ENCODE results near the gene MKNK1.

DNA sequence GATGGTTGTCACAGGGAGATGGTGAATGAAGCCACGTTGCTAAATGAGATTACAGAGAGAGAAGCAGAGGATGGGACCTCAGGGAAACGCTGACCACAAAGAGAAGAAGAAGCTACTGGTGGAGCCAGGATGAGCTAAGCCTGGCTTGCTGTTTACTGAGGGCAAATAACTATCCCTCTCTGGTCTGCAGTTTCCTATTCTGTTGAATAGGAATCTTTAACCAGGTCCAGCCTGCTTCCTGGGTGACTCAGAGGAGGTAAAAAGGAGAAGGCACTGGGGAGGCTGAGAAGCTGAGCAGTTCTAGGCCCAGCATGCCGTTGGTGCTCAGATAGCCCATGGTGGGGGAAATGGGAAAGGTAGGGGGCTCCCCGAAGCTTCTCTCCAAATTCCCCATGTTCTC lies 84.9 kb downstream of the MKNK1 start:
- TF ChIP-seq GATA2 (IDR thresholded peaks at IDR 0.05; ENCODE audit: low read depth, low read length) (no peak), GATA3 (IDR thresholded peaks at IDR 0.05; ENCODE audit: low read depth, low read length) (no peak)
